Measurements from ENCODE around the gene SLC6A7.

SLC6A7 gene

DNA sequence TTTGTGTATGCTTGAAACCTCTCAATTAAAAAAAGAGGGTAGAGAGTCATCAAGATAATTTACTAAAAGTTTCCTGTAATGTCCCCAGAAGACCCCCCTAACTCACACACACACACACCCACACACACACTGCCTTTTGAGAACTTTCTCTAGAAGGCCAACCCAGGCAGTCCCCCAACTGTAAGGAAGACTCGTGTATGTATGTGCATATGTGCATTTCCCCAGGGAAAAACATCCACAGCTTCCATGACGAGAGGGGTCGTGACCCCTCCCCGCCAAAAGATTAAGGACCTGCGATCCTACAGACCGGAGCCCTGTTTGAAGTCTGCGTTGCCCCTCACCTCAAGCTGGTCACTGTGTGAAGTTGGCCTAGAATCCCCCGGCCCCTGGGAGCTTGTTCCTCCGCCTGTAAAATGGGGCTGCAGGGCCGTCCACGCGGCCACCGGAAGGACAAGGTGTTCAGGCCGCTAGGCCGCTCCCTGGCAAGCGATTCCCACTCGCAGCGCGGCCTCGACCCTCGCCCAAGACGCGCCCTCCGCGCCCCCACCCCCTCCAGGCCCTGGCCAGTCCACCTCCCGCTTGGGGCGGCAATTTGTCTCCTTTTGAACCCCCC lies 23.7 kb upstream of the SLC6A7 start:
- DNase-seq (ENCODE audit: insufficient read length) = no peak
- FAIRE-seq = no peak

DNA sequence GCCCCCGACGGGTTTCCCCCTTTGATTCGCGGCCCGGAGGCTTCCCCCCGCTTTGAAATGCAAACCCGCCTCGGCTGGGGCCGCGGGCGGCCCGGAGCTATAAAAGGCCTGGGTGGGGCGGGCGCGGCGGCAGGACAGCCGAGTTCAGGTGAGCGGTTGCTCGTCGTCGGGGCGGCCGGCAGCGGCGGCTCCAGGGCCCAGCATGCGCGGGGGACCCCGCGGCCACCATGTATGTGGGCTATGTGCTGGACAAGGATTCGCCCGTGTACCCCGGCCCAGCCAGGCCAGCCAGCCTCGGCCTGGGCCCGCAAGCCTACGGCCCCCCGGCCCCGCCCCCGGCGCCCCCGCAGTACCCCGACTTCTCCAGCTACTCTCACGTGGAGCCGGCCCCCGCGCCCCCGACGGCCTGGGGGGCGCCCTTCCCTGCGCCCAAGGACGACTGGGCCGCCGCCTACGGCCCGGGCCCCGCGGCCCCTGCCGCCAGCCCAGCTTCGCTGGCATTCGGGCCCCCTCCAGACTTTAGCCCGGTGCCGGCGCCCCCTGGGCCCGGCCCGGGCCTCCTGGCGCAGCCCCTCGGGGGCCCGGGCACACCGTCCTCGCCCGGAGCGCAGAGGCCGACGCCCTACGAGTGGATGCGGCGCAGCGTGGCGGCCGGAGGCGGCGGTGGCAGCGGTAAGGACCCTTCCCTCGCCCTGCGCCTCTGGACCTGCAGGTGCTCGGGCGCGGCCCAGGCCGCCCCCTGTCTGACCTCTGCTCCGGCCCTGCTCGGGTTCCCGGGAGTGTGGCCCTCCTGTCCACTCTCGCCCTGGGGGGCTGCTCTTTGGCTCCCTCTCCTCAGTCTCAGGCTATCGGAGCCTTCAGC lies 23.0 kb upstream of the SLC6A7 start, which contains the start of gene CDX1:
TSS of gene CDX1 (plus strand) at position 129 of the 862 bp plus-strand sequence. CDS start at position 228, 99 bp downstream.
- FAIRE-seq (no peak), DNase-seq (ENCODE audit: insufficient read length) (no peak)
- TF ChIP-seq TAF1 (IDR thresholded peaks at IDR 0.05; ENCODE audit: borderline replicate concordance, low read depth, low read length) (no peak), POLR2AphosphoS5 (IDR thresholded peaks at IDR 0.05; ENCODE audit: low read depth, low read length) (no peak), POLR2A (IDR thresholded peaks at IDR 0.05; ENCODE audit: low read depth, low read length) (no peak)

More for the DNA sequence above, 23.7 kb upstream of the SLC6A7 start:
- TF ChIP-seq POLR2AphosphoS5 (IDR thresholded peaks at IDR 0.05; ENCODE audit: low read depth, low read length) = no peak
- TF ChIP-seq POLR2A (IDR thresholded peaks at IDR 0.05; ENCODE audit: low read depth, low read length) = no peak
- no peak for TF ChIP-seq TAF1 (IDR thresholded peaks at IDR 0.05; ENCODE audit: borderline replicate concordance, low read depth, low read length)

- DNase-seq (ENCODE audit: insufficient read length) (no peak), FAIRE-seq (no peak)
- TF ChIP-seq POLR2AphosphoS5 (IDR thresholded peaks at IDR 0.05; ENCODE audit: low read depth, low read length) (no peak), POLR2A (IDR thresholded peaks at IDR 0.05; ENCODE audit: low read depth, low read length) (no peak), TAF1 (IDR thresholded peaks at IDR 0.05; ENCODE audit: borderline replicate concordance, low read depth, low read length) (no peak)
Measured at GRCh38 chr5:150167512-150167850, 22.4 kb upstream of the SLC6A7 start.

DNA sequence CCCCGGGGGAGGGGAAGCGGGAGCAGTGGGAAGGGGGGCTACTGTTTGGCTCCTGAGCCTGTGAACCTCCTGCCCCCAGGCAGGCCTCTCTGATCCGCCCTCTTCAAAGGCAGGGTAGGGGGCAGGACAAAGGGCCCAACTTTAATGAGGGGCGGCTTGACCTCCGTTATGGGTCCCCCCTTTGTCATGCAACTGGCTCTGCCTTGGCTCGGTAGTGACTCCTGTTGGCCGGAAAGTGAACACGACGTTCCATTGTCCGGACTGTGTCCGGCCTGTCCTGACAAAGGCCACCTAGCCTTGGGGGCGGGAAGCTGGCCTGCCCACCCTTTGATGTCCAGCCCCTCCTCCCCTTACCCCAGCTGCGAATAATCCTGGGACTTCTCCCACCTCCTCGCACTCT lies 22.0 kb upstream of the SLC6A7 start:
- FAIRE-seq (no peak), DNase-seq (ENCODE audit: insufficient read length) (no peak)
- TF ChIP-seq TAF1 (IDR thresholded peaks at IDR 0.05; ENCODE audit: borderline replicate concordance, low read depth, low read length) (no peak), POLR2A (IDR thresholded peaks at IDR 0.05; ENCODE audit: low read depth, low read length) (no peak), POLR2AphosphoS5 (IDR thresholded peaks at IDR 0.05; ENCODE audit: low read depth, low read length) (no peak)

DNA sequence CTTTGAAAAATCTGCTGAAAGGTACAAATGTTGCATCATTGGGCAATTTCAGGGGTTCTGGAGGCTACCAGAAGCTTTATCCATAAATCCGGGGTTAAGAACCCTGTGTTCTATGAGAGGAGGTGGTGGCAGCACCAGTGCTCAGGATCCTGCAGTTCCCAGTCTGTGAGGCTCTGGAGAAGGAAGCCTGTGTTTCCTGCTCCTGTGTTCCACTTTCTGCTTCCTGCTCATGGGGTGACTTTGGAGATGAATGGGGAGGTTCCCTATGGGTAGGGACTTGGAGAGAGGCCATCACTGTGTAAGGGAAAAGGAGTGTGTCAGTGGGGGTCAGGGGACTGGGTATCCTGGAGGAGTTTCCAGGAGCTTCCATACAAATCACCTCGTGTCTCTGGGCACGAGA lies 21.0 kb upstream of the SLC6A7 start:
- no peak for TF ChIP-seq POLR2A (IDR thresholded peaks at IDR 0.05; ENCODE audit: low read depth, low read length)
- TF ChIP-seq POLR2AphosphoS5 (IDR thresholded peaks at IDR 0.05; ENCODE audit: low read depth, low read length) = no peak
- no peak for TF ChIP-seq TAF1 (IDR thresholded peaks at IDR 0.05; ENCODE audit: borderline replicate concordance, low read depth, low read length)
- DNase-seq (ENCODE audit: insufficient read length) (no peak), FAIRE-seq (no peak)

DNA sequence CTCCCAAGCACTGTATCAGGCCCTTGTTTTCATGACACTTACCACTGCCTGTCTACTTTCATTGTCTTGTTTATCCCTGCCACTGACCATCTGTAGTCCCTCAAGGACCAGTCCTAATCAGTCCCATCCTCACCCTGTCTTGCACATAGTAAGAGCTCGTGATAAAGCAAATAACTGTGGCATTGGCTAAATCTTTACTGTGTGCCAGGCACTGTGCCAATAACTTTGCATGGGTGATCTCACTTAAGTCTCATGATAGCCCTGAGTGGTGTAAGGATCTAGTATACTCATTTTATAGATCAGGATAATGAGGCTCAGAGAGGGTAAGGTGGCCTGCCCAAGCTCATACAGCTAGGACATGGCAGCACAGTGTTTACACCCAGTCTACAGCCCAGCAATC lies 17.7 kb upstream of the SLC6A7 start:
- no peak for FAIRE-seq
- TF ChIP-seq TAF1 (IDR thresholded peaks at IDR 0.05; ENCODE audit: borderline replicate concordance, low read depth, low read length) (no peak), POLR2AphosphoS5 (IDR thresholded peaks at IDR 0.05; ENCODE audit: low read depth, low read length) (no peak), POLR2A (IDR thresholded peaks at IDR 0.05; ENCODE audit: low read depth, low read length) (no peak)
- DNase-seq (ENCODE audit: insufficient read length) = no peak

- FAIRE-seq (no peak), DNase-seq (ENCODE audit: insufficient read length) (no peak)
- TF ChIP-seq POLR2A (IDR thresholded peaks at IDR 0.05; ENCODE audit: low read depth, low read length) (no peak), TAF1 (IDR thresholded peaks at IDR 0.05; ENCODE audit: borderline replicate concordance, low read depth, low read length) (no peak), POLR2AphosphoS5 (IDR thresholded peaks at IDR 0.05; ENCODE audit: low read depth, low read length) (no peak)
Measured at GRCh38 chr5:150172556-150172955, 17.3 kb upstream of the SLC6A7 start.

DNA sequence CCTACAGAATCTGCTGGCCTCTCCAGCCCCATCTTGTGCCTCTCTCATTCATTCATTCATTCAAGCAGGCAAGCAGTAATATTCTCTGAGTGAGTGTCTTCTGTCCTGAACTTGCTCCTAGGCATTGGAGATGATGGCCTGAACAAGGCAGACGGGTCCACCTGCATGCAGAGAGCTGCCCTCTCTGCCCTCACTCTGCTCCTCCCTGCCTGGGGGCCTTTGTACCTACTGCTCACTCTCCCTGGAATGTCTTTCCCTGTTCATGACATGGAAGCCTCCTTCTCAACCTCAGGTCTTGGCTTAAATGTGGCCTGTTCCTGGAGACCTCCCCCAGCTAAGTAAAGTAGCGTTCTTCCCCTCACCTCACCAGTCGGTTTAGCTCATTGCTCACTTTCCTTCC lies 16.7 kb upstream of the SLC6A7 start:
- DNase-seq (ENCODE audit: insufficient read length) (no peak), FAIRE-seq (no peak)
- TF ChIP-seq POLR2AphosphoS5 (IDR thresholded peaks at IDR 0.05; ENCODE audit: low read depth, low read length) = no peak
- TF ChIP-seq TAF1 (IDR thresholded peaks at IDR 0.05; ENCODE audit: borderline replicate concordance, low read depth, low read length) = no peak
- TF ChIP-seq POLR2A (IDR thresholded peaks at IDR 0.05; ENCODE audit: low read depth, low read length) = no peak

- DNase-seq (ENCODE audit: insufficient read length) (no peak), FAIRE-seq (no peak)
- TF ChIP-seq POLR2AphosphoS5 (IDR thresholded peaks at IDR 0.05; ENCODE audit: low read depth, low read length) = no peak
- no peak for TF ChIP-seq TAF1 (IDR thresholded peaks at IDR 0.05; ENCODE audit: borderline replicate concordance, low read depth, low read length)
- TF ChIP-seq POLR2A (IDR thresholded peaks at IDR 0.05; ENCODE audit: low read depth, low read length) = no peak
Measured at GRCh38 chr5:150174285-150174684, 15.6 kb upstream of the SLC6A7 start.

GRCh38 chr5:150175076-150175475 lies 14.8 kb upstream of the SLC6A7 start:
- TF ChIP-seq POLR2A (IDR thresholded peaks at IDR 0.05; ENCODE audit: low read depth, low read length) = no peak
- no peak for TF ChIP-seq POLR2AphosphoS5 (IDR thresholded peaks at IDR 0.05; ENCODE audit: low read depth, low read length)
- FAIRE-seq = no peak
- DNase-seq (ENCODE audit: insufficient read length) = no peak

DNA sequence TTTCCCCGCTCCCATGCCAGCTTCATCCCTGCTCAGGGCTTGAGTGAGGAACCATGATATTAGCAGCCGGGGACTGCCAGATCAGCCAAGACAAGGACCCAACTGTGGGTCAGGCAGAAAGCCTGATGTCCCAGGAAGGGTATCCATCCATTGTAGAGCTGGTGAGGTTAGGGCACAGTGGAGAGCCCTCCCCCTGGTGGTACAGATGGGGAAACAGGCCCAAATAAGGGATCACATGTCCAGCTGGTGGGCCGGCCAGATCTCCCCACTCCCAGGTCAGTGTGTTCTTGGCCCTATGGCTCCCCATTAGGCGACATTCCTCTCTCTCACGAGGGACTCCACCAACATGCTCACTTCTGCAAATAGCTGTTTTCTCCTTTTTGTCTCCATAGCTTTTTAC lies 14.3 kb upstream of the SLC6A7 start:
- FAIRE-seq = no peak
- TF ChIP-seq POLR2A (IDR thresholded peaks at IDR 0.05; ENCODE audit: low read depth, low read length) = no peak
- no peak for TF ChIP-seq TAF1 (IDR thresholded peaks at IDR 0.05; ENCODE audit: borderline replicate concordance, low read depth, low read length)
- no peak for TF ChIP-seq POLR2AphosphoS5 (IDR thresholded peaks at IDR 0.05; ENCODE audit: low read depth, low read length)
- no peak for DNase-seq (ENCODE audit: insufficient read length)

Measured in GM12892 (cell line).